Neuronal stem cell (in vitro differentiated cells): ENCODE data around the gene KLF15.

ENCODE experiments used
- DNase-seq: peaks from one replicate; pipeline ENCODE4 v3.0.0-alpha.2; 2013; ENCODE audit warnings: low spot score
- H2AFZ ChIP-seq: one replicate; pipeline ENCODE4 v1.6.1; 2013; ENCODE audit warnings: mild to moderate bottlenecking, low read length, inconsistent platforms
- H2AK5ac ChIP-seq: 2 replicates; pipeline ENCODE4 v1.6.1; 2013; ENCODE audit warnings: low read depth, mild to moderate bottlenecking, inconsistent platforms, low read length, moderate library complexity, mixed read lengths
- H2BK120ac ChIP-seq: 2 replicates; pipeline ENCODE4 v1.6.1; 2013; ENCODE audit warnings: low read depth, mild to moderate bottlenecking, inconsistent platforms, low read length, moderate library complexity, mixed read lengths
- H2BK12ac ChIP-seq: one replicate; pipeline ENCODE4 v1.6.1; 2013; ENCODE audit warnings: low read length, inconsistent platforms
- H2BK15ac ChIP-seq: 2 replicates; pipeline ENCODE4 v1.6.1; 2013; ENCODE audit warnings: mild to moderate bottlenecking, low read length, inconsistent platforms, mixed read lengths
- H2BK5ac ChIP-seq: one replicate; pipeline ENCODE4 v1.6.1; 2013; ENCODE audit warnings: inconsistent platforms, mild to moderate bottlenecking, low read length, moderate library complexity
- H3K14ac ChIP-seq: one replicate; pipeline ENCODE4 v1.6.1; 2013; ENCODE audit warnings: low read length, inconsistent platforms
- H3K18ac ChIP-seq: 2 replicates; pipeline ENCODE4 v1.6.1; 2013; ENCODE audit warnings: low read length, inconsistent platforms
- H3K23ac ChIP-seq: 2 replicates; pipeline ENCODE4 v1.6.1; 2013; ENCODE audit warnings: low read depth, mild to moderate bottlenecking, mixed read lengths, low read length, inconsistent platforms; ENCODE audit not compliant: poor library complexity
- H3K27ac ChIP-seq: replicated peaks from 3 replicates; pipeline ENCODE4 v1.5.1; 2013; ENCODE audit warnings: low read length, inconsistent platforms
- H3K27me3 ChIP-seq, 3 experiments: 2 replicates each; pipeline ENCODE4 v1.6.1; 2013; ENCODE audit warnings: low read length in 3 of 3, mild to moderate bottlenecking in 2 of 3, inconsistent platforms in 1 of 3, low read depth in 1 of 3, mixed read lengths in 1 of 3, moderate library complexity in 1 of 3; ENCODE audit not compliant: control insufficient read depth in 3 of 3, insufficient read depth in 3 of 3
- H3K36me3 ChIP-seq, 2 donors: replicated peaks in 1 of 2; 2 replicates each; pipeline ENCODE4 v1.6.1; 2013; ENCODE audit warnings: low read length in 2 of 2; ENCODE audit not compliant: control insufficient read depth in 2 of 2, insufficient read depth in 2 of 2
- H3K4ac ChIP-seq: 2 replicates; pipeline ENCODE4 v1.6.1; 2013; ENCODE audit warnings: inconsistent platforms, mild to moderate bottlenecking, low read length, moderate library complexity
- H3K4me1 ChIP-seq, 2 donors: 1 replicate in 1 of 2; 2 replicates in 1 of 2; pipeline ENCODE4 v1.6.1; 2013; ENCODE audit warnings: low read length in 2 of 2, low read depth in 1 of 2; ENCODE audit not compliant: control insufficient read depth in 2 of 2, insufficient read depth in 1 of 2
- H3K4me2 ChIP-seq: one replicate; pipeline ENCODE4 v1.6.1; 2013; ENCODE audit warnings: mild to moderate bottlenecking, low read length, inconsistent platforms; ENCODE audit not compliant: insufficient read depth, poor library complexity, severe bottlenecking
- H3K4me3 ChIP-seq, 2 donors: 2 replicates each; pipeline ENCODE4 v1.5.1; 2013; ENCODE audit warnings: low read length in 2 of 2, mild to moderate bottlenecking in 2 of 2, inconsistent platforms in 1 of 2, moderate library complexity in 1 of 2
- H3K79me1 ChIP-seq: one replicate; pipeline ENCODE4 v1.6.1; 2013; ENCODE audit warnings: low read depth, mild to moderate bottlenecking, inconsistent platforms, low read length, moderate library complexity
- H3K9ac ChIP-seq: one replicate; pipeline ENCODE4 v1.6.1; 2013; ENCODE audit warnings: mild to moderate bottlenecking, low read depth, low read length, inconsistent platforms; ENCODE audit not compliant: poor library complexity
- H3K9me3 ChIP-seq, 2 donors: replicated peaks in 1 of 2; 2 replicates each; pipeline versions ENCODE3 to v1.6.1; 2013; ENCODE audit warnings: low read length in 2 of 2, mild to moderate bottlenecking in 2 of 2, inconsistent platforms in 1 of 2, low read depth in 1 of 2, mixed read lengths in 1 of 2, moderate library complexity in 1 of 2; ENCODE audit not compliant: control insufficient read depth in 2 of 2, insufficient read depth in 1 of 2
- H4K8ac ChIP-seq: one replicate; pipeline ENCODE4 v1.6.1; 2013; ENCODE audit warnings: low read depth, mild to moderate bottlenecking, inconsistent platforms, low read length, moderate library complexity
- H4K91ac ChIP-seq: one replicate; pipeline ENCODE4 v1.6.1; 2013; ENCODE audit warnings: low read length, low read depth, mild to moderate bottlenecking, inconsistent platforms; ENCODE audit not compliant: poor library complexity
- WGBS, 2 donors: extraction: QIAGEN DNeasy Blood & Tissue Kit; methylation state at CpG; one replicate each; pipeline ENCODE4 v1.1.7; 2013; ENCODE audit warnings: missing lambda C conversion rate in 2 of 2, mixed read lengths in 1 of 2; ENCODE audit not compliant: insufficient read length in 2 of 2, insufficient replicate concordance in 1 of 2; ENCODE audit errors: extremely low coverage in 2 of 2; 5-methylcytosine and 5-hydroxymethylcytosine counted together

Gene KLF15

GRCh38 chr3:126371096-126371705, 14.0 kb upstream of the KLF15 start:
- no peak overlapping the region for H3K27ac ChIP-seq
- H4K91ac ChIP-seq: peak overlapping the region; percentile 32
- H3K9me3 ChIP-seq: no peaks in the 10 kb centered on the region
- no peak overlapping the region for H3K4me2 ChIP-seq
- H2BK5ac ChIP-seq: peak overlapping the region; percentile 30
- no CpG with 5 or more reads among the region's 22 CpGs for WGBS, 2 donors
- H3K4me1 ChIP-seq: no peaks in the 10 kb centered on the region
- H3K18ac ChIP-seq: peak overlapping the region; percentile 30
- H2BK12ac ChIP-seq: no peak overlapping the region
- H2AFZ ChIP-seq: no peak overlapping the region
- H2AK5ac ChIP-seq: peak overlapping the region; percentile 93
- no peak overlapping the region for H4K8ac ChIP-seq
- H3K27me3 ChIP-seq: peaks cover 0 to 2% (median 0%) of the 10 kb centered on the region in 3 experiments
- DNase-seq: no peak
- H3K79me1 ChIP-seq: no peaks in the 10 kb centered on the region
- peak overlapping the region; percentile 39 for H3K23ac ChIP-seq
- H2BK15ac ChIP-seq: no peak overlapping the region
- H2BK120ac ChIP-seq: peak overlapping the region; percentile 11
- no peak overlapping the region for H3K4me3 ChIP-seq
- H3K36me3 ChIP-seq: no peaks in the 10 kb centered on the region
- H3K14ac ChIP-seq: peak overlapping the region; percentile 31
- no peak overlapping the region for H3K9ac ChIP-seq
- no peak overlapping the region for H3K4ac ChIP-seq

DNA sequence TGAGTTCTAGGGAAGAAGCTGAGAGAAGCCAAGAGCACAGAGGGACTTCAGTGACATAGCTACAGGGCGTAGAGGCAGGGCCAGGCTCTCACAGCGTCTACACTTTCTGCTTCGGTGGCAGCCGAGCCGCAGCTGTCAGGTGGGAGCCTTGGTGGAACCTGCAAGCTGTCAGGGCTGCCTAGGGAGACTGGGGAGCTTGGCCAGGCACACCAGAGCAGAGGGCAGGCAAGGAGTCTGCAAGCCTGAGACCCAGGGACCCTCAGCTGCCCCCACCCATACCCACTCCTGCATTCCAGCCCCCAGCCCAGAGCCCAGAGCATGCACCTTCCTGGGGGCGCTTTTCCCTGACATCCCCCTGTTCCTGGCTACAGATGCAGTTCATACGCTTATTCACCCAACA, 13.4 kb upstream of the KLF15 start:
- Histone ChIP-seq H3K4me1 (no peaks in the 10 kb centered on the region), H3K9ac (no peak overlapping the region), H4K8ac (no peak overlapping the region), H2AK5ac (peak overlapping the region; percentile 47), H2BK15ac (no peak overlapping the region), H2BK5ac (no peak overlapping the region), H3K9me3 (no peaks in the 10 kb centered on the region), H3K27ac (no peak overlapping the region), H2BK12ac (no peak overlapping the region), H4K91ac (no peak overlapping the region), H2BK120ac (no peak overlapping the region), H3K23ac (no peak overlapping the region), H3K4ac (no peak overlapping the region), H3K27me3 (peaks cover 0 to 7% (median 0%) of the 10 kb centered on the region in 3 experiments), H3K18ac (peak overlapping the region; percentile 4), H2AFZ (no peak overlapping the region), H3K14ac (no peak overlapping the region), H3K79me1 (no peaks in the 10 kb centered on the region), H3K4me2 (no peak overlapping the region), H3K36me3 (no peaks in the 10 kb centered on the region), H3K4me3 (no peak overlapping the region)
- DNase-seq: no peak
- no CpG with 5 or more reads among the region's 7 CpGs for WGBS, 2 donors

DNA sequence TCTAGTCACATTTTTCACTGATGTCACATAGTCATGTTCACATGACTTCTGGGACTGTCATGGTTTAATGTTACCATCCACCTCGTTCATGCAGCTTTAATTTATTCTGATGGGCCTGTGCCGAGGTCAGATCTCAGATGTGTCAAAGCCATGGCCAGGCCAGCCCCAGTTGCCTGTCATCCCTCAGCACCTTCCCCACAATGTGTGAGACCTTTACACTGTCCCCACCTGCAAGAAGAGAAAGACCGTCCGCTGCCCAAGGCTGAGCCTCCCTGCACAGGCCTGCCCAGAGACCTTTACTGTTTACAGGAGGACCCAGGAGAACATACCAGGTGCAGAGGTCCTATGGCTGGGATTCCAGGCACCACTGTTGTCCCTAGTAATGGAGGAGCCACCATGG, 12.8 kb upstream of the KLF15 start:
- Histone ChIP-seq H2BK15ac (no peak overlapping the region), H3K79me1 (no peaks in the 10 kb centered on the region), H2AFZ (no peak overlapping the region), H3K4ac (no peak overlapping the region), H2BK12ac (no peak overlapping the region), H2BK120ac (no peak overlapping the region), H3K23ac (no peak overlapping the region), H3K4me1 (no peaks in the 10 kb centered on the region), H3K4me3 (no peak overlapping the region), H3K14ac (no peak overlapping the region), H3K18ac (peak overlapping the region; percentile 66), H3K36me3 (no peaks in the 10 kb centered on the region), H3K9ac (no peak overlapping the region), H2AK5ac (peak overlapping the region; percentile 47), H3K9me3 (no peaks in the 10 kb centered on the region), H3K27ac (no peak overlapping the region), H2BK5ac (no peak overlapping the region), H3K4me2 (no peak overlapping the region), H4K8ac (no peak overlapping the region), H3K27me3 (peaks cover 0 to 13% (median 0%) of the 10 kb centered on the region in 3 experiments), H4K91ac (no peak overlapping the region)
- DNase-seq: no peak
- no CpG with 5 or more reads among the region's 4 CpGs for WGBS, 2 donors

GRCh38 chr3:126369490-126369889, 12.3 kb upstream of the KLF15 start:
- no peak overlapping the region for H2BK15ac ChIP-seq
- no CpG with 5 or more reads among the region's 2 CpGs for WGBS, 2 donors
- H2BK12ac ChIP-seq: no peak overlapping the region

More at GRCh38 chr3:126369490-126369889, 12.3 kb upstream of the KLF15 start:
- Histone ChIP-seq H4K8ac (no peak overlapping the region), H2AFZ (no peak overlapping the region), H2BK5ac (no peak overlapping the region), H3K36me3 (no peaks in the 10 kb centered on the region), H3K18ac (no peak overlapping the region), H3K27me3 (peaks cover 0 to 17% (median 0%) of the 10 kb centered on the region in 3 experiments), H3K23ac (no peak overlapping the region), H3K9ac (no peak overlapping the region), H4K91ac (no peak overlapping the region), H2AK5ac (no peak overlapping the region), H2BK120ac (no peak overlapping the region), H3K4ac (no peak overlapping the region), H3K4me1 (no peaks in the 10 kb centered on the region), H3K4me2 (no peak overlapping the region), H3K79me1 (no peaks in the 10 kb centered on the region), H3K9me3 (no peaks in the 10 kb centered on the region), H3K14ac (no peak overlapping the region), H3K4me3 (no peak overlapping the region), H3K27ac (no peak overlapping the region)
- no peak for DNase-seq
